Measurements from ENCODE around the gene PMCH. TPM values are rescaled to one million over a fixed set of nuclear protein-coding genes. Genes with fewer than 3 reads are reported as not detected.

The PMCH gene
- total and polyA plus RNA-seq, 2 of the 8 experiments (the other 6 are each of a cell fraction or from before 2014, with no cell fraction given) = not detected

DNA sequence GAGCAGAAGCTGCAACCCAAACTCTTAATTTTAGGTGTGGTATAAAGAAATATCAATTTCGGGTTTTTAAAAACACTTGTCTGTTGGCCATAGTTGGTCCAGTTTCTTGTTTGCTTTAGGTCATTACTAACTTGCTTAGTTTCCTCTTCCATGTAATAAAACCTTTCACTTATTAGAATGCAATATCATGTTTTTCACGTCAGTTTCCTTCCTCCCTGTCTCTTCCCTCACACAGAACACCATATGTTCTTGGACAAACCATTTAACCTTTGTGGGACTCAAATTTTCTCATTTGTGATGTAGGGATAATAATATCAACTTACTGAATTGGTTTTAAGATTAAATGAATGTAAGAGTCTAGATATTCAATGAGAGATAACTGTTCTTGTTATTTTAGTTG is 22.9 kb downstream of the PMCH start:
- Histone ChIP-seq H3K14ac (ENCODE audit: insufficient read length) (no peak overlapping the region), H3K4me3 (ENCODE audit: extremely low read depth in 1 of 4, insufficient read depth in 2 of 4, low read depth in 3 of 4, low read length in 4 of 4) (no peak overlapping the region), H3K9me3 (ENCODE audit: insufficient read depth in 2 of 2, low read depth in 1 of 2, low read length in 1 of 2) (no peaks in the 10 kb centered on the region), H3K36me3 (ENCODE audit: control insufficient read depth in 2 of 4, insufficient read depth in 4 of 4, low read length in 3 of 4) (no peaks in the 10 kb centered on the region; a peak in 1 of 8 replicates), H3K27ac (ENCODE audit: low read depth, low read length) (no peak overlapping the region), H4K8ac (ENCODE audit: extremely low read depth, insufficient read depth, low read length) (no peak overlapping the region), H3K4me2 (ENCODE audit: insufficient read depth in 1 of 2, low read depth in 2 of 2, low read length in 2 of 2) (no peak overlapping the region), H4K5ac (ENCODE audit: insufficient read length, low read depth, low read length) (no peak overlapping the region), H3K4ac (replicated peaks; ENCODE audit: insufficient read length, low read depth, low read length) (no peak overlapping the region), H3K79me2 (ENCODE audit: control insufficient read depth in 1 of 2, insufficient read depth in 2 of 2, low read length in 2 of 2) (no peaks in the 10 kb centered on the region), H2AFZ (ENCODE audit: low read length) (no peak overlapping the region), H2AK5ac (ENCODE audit: low read depth, low read length) (no peak overlapping the region), H3K79me1 (ENCODE audit: low read depth, low read length) (no peaks in the 10 kb centered on the region), H2BK120ac (replicated peaks; ENCODE audit: low read depth, low read length) (no peak overlapping the region), H2BK15ac (ENCODE audit: low read length) (no peak overlapping the region), H2BK5ac (ENCODE audit: low read depth, low read length) (no peak overlapping the region), H2BK20ac (ENCODE audit: low read length) (no peak overlapping the region), H3K56ac (replicated peaks; ENCODE audit: insufficient read length, low read depth, low read length) (no peak overlapping the region), H3K4me1 (replicated peaks in 1 of 4; ENCODE audit: control insufficient read depth in 3 of 4, insufficient read depth in 4 of 4, low read length in 3 of 4) (no peaks in the 10 kb centered on the region), H3K23ac (ENCODE audit: insufficient read length) (no peak overlapping the region), H3K18ac (ENCODE audit: extremely low read depth, low read length) (no peak overlapping the region), H4K91ac (replicated peaks; ENCODE audit: insufficient read length, low read length) (no peak overlapping the region), H4K20me1 (replicated peaks in 1 of 2; ENCODE audit: control insufficient read depth in 1 of 2, insufficient read depth in 2 of 2, low read length in 2 of 2) (peaks cover 0 to 3% of the 10 kb centered on the region in 2 experiments), H3K23me2 (ENCODE audit: low read depth, low read length) (no peaks in the 10 kb centered on the region), H3K9ac (replicated peaks in 1 of 4; ENCODE audit: extremely low read depth in 1 of 4, low read depth in 3 of 4, low read length in 3 of 4) (no peak overlapping the region), H3K27me3 (replicated peaks in 1 of 4; ENCODE audit: control insufficient read depth in 3 of 4, extremely low read depth in 1 of 4, insufficient read depth in 3 of 4, low read length in 3 of 4) (no peaks in the 10 kb centered on the region), H2BK12ac (ENCODE audit: low read depth, low read length) (no peak overlapping the region)
- CTCF ChIA-PET (ENCODE audit: partially characterized antibody) = no interaction called here
- DNase-seq (ENCODE audit: low read depth in 1 of 2, low spot score in 2 of 2) (no peak), FAIRE-seq (no peak)
- 88% methylated on average over 2 of the region's 2 CpGs; no CpG with 5 or more reads in 1 of the 2 experiments for WGBS, 2 experiments (ENCODE audit: extremely low coverage in 1 of 2, insufficient coverage in 1 of 2, insufficient read length in 1 of 2, insufficient replicate concordance in 2 of 2, low coverage in 1 of 2, low lambda C conversion rate in 2 of 2, missing lambda C conversion rate in 1 of 2)
- POLR2A ChIA-PET (ENCODE audit: partially characterized antibody) = no interaction called here
- TF ChIP-seq KDM5A (IDR thresholded peaks at IDR 0.05; ENCODE audit: low read length) (no peak), CTBP2 (IDR thresholded peaks at IDR 0.05; ENCODE audit: borderline replicate concordance, insufficient read depth, insufficient read length, low read length) (no peak), MAFK (IDR thresholded peaks at IDR 0.05; ENCODE audit: low read depth, low read length) (no peak), ATF2 (IDR thresholded peaks at IDR 0.05; ENCODE audit: low read length) (no peak), TBP (IDR thresholded peaks at IDR 0.05; ENCODE audit: low read depth, low read length) (no peak), SRF (IDR thresholded peaks at IDR 0.05; ENCODE audit: low read depth, low read length) (no peak), RAD21 (IDR thresholded peaks at IDR 0.05 in 1 of 2, conservative IDR thresholded peaks at IDR 0.05 in 1 of 2; ENCODE audit: low read depth in 2 of 2, low read length in 2 of 2) (no peak), KDM4A (IDR thresholded peaks at IDR 0.05; ENCODE audit: low read depth, low read length, severe bottlenecking) (no peak), JUN (IDR thresholded peaks at IDR 0.05; ENCODE audit: low read depth, low read length) (no peak), GABPA (IDR thresholded peaks at IDR 0.05; ENCODE audit: borderline replicate concordance, insufficient read depth, low read length) (no peak), CEBPB (IDR thresholded peaks at IDR 0.05; ENCODE audit: low read depth, low read length) (no peak), PHF8 (conservative IDR thresholded peaks at IDR 0.05; ENCODE audit: low read depth, low read length) (no peak), CHD1 (IDR thresholded peaks at IDR 0.05; ENCODE audit: low read depth, low read length) (no peak)
